Retinal pigment epithelial cell (primary cell): ENCODE data around the gene MRPL36.
"Not testable (repeated sequence)": the region's sequence is repeated elsewhere in the genome, so short reads cannot be mapped to it uniquely, and the experiment has no call there.

Experiments used
- DNase-seq: peaks from one replicate; pipeline ENCODE4 v3.0.0-alpha.2; 2010; ENCODE audit warnings: low read depth
- H3K4me3 ChIP-seq: 2 replicates; pipeline ENCODE4 v1.5.1; 2011; ENCODE audit warnings: mild to moderate bottlenecking, low read length, control low read depth, moderate library complexity
- TF ChIP-seq, protein P1 (sequence below): conservative IDR thresholded peaks from 2 replicates; pipeline ENCODE4 v1.5.1; 2011; ENCODE audit warnings: low read depth, low read length, control low read depth, inconsistent platforms

MRPL36 gene

DNA sequence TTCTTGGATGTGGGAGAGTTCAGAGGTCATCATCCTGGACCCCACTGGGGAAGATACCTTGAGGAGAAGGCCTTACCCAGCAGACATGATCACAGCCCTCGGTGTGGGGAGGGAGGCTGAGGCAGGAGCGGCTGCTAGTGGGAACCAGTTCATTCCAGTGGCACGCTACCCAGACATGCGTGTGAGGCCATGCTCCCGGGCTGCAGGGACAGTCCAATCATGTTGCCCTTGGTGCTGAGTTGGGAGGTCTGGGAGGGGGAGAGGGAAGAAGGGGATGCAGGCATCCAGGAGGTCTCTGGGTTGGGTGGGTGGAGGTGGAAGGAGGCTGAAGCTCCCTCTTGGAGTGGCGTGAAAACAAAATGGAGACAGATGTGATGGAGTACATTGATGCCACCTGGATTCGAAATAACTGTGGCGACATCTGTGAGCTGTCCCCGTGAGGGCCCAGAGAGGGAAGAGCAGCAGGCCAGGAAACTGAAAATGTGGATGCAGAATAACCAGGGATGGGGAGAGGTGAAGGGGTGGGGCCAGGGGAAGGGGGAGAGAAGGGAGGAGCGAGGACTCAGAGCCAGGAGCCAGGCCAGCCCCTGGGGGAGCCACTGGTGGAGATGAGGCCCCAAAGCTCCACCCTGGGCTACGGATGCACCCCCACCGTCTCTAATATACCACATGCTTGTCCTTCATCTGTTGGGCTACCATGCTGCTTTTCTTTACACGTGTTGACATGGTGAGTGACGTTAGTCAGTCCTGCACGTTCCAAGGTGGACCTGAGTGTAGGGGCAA, 17.8 kb upstream of the MRPL36 start:
- H3K4me3 ChIP-seq, result no peak overlapping the region
- DNase-seq, result no peak
- TF ChIP-seq, protein P1, sequence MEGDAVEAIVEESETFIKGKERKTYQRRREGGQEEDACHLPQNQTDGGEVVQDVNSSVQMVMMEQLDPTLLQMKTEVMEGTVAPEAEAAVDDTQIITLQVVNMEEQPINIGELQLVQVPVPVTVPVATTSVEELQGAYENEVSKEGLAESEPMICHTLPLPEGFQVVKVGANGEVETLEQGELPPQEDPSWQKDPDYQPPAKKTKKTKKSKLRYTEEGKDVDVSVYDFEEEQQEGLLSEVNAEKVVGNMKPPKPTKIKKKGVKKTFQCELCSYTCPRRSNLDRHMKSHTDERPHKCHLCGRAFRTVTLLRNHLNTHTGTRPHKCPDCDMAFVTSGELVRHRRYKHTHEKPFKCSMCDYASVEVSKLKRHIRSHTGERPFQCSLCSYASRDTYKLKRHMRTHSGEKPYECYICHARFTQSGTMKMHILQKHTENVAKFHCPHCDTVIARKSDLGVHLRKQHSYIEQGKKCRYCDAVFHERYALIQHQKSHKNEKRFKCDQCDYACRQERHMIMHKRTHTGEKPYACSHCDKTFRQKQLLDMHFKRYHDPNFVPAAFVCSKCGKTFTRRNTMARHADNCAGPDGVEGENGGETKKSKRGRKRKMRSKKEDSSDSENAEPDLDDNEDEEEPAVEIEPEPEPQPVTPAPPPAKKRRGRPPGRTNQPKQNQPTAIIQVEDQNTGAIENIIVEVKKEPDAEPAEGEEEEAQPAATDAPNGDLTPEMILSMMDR, result no peak

DNA sequence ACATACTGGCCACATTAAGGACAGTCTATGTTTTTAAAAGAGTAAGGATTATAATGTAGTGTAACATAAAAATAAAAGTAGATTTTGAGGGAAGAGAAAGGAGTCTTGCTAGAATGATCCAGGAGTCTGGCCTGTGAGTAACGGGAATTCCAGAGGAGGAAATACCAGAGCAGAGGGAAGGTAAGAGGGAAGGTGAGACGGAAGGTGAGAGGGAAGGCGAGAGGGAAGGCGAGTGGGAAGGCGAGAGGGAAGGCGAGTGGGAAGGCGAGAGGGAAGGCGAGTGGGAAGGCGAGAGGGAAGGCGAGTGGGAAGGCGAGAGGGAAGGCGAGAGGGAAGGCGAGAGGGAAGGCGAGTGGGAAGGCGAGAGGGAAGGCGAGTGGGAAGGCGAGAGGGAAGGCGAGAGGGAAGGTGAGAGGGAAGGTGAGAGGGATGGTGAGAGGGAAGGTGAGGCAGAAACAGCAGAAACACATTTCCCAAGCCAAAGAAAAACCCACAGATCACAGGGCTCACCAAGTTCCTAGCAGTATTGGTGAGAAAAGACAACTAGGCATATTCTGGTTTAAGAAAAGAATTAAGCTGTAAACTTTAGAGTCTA, 17.0 kb upstream of the MRPL36 start:
- H3K4me3 ChIP-seq, DNase-seq: not testable (repeated sequence)

DNA sequence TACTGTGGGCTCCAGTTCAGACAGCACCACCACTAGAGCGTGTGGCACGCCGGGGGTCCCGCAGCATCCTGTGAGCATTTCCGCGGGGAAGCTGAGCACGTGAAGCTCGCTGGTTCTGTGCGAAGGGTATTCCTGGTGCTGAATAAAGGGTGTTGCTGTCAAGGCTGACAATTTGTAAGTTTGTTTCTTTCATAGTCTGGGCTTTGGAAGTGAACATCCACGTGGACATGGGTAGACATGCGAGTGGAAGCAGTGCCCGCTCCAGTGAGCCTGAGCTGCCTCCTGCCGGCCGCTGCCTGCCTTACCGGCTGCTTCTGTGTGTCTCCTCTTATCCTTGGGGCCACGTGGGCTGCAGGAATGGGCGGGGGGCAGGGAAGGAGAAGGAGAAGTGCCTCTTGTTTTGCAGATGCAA, 16.2 kb upstream of the MRPL36 start:
- no peak overlapping the region for H3K4me3 ChIP-seq
- DNase-seq, result no peak
- TF ChIP-seq, protein P1, result no peak

DNA sequence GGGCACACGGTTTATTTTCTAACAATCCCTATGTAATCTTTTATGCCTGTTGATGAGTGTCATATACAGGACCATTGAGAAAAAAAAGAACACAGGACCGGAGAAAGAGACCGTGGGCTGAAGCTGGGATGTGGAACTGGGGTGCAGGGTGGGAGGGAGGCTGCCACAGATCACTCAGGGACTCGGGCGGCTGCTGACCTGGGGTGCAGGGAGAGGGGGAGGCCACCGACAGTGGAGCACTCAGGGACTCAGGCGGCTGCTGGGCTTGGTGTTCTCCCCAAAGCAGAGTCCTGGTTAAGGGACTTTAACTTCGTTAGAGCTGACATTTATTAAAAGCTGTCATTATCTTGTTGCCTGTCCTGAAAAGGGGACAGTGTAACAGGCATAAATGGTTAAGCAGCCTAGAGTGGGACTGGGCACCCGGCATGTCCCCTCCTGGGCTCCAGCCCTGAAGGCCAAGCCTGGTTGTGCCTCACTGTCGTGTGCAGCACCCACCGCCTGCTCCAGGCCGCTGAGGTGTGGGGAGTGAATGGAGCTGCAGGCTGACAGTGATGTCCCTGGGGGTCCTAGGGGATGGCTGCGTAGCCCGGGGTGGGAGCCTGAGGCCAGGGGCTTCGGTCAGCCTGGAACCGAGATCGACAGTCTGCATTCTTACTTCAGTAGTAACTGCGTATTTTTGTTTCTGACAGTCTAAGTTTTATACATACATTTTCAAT, 15.6 kb upstream of the MRPL36 start:
- H3K4me3 ChIP-seq, result no peak overlapping the region
- DNase-seq, result no peak
- TF ChIP-seq, protein P1, result no peak

DNA sequence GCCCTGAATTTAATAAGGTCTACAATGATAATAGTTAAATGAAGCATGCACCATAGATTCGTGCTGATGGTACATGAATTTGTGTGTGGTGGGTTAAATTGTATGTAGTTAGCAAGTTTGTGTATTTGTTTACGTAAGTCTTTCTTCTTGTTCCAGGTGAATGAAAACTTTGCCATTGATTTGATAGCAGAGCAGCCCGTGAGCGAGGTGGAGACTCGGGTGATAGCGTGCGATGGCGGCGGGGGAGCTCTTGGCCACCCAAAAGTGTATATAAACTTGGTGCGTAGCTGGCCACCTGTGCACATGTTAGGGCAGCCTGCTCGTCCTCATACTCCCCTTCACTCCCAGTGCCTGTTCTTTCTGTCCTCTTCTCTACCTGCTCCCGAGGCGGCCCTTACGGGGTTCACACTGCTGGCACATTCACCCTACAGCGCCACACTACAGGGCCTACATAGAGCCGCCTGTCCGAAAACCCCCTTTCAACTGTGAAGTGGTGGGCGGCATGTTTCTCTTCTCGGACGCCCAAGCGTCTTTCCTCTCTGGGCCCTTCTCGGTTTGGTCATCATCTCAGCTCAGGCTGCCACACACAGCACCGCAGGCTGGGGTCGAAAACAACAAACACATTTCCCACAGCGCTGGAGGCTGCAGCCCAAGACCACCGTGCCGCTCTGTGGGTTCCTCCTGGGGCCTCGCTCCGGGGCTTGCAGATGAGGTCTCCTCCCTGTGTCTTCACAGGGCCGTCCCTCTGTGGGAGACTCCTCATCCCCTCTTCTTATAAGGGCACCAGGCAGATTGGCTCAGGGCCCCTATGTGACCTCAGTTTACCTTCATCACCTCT, 14.8 kb upstream of the MRPL36 start:
- TF ChIP-seq, protein P1, result no peak
- no peak for DNase-seq
- no peak overlapping the region for H3K4me3 ChIP-seq

DNA sequence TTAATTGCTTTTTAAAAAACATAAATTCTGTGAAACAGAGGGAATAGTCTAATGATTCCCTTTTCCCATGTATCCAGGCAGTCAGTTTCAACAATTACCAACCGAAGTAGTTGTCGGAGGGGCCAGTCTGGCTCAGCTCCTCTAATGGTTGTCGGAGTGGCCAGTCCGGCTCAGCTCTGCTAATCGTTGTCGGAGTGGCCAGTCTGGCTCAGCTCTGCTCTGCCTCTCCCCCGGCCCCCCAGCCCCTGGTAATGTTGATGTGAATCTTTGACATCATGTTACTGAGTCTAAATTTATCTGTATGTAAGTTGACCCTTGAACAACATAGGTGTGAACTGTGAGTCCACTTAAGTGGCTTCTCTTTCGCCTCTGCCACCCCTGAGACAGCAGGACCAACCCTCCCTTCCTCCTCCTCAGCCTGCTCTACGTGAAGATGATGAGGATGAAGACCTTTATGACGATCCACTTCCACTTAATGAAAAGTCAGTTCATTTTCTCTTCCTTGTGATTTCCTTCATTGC, 11.0 kb upstream of the MRPL36 start:
- TF ChIP-seq, protein P1, result no peak
- no peak overlapping the region for H3K4me3 ChIP-seq
- no peak for DNase-seq
